GM19023 (cell line): ENCODE results near the gene VWF.
"Not testable (repeated sequence)": the region's sequence is repeated elsewhere in the genome, so short reads cannot be mapped to it uniquely, and the experiment has no call there.

Experiments used
- ATAC-seq: cut with Tn5 transposase; IDR thresholded peaks from one replicate; pipeline ENCODE4 v1.9.1; 2021; ENCODE audit warnings: mild to moderate bottlenecking, moderate library complexity; ENCODE audit not compliant: unreplicated experiment

VWF gene

DNA sequence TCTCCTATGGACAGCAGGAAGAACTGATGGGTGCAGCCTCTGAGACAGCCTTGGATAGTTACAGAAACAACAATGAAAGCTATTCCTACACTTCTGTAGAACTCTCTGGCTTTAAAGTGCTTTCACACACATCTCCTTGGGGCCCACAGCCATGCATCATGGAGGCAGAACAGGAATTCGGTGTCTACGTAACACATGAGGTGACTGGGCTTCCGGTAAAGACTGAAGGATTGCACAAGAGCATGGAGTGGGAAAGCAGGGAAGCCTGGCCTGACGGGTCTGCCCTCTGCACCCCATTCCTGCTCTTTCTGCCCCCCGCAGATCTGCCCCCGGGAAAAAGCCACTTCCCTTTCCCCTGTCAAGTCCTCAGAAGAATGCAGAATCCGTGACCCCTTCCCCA lies 82.6 kb downstream of the VWF start:
- no peak for ATAC-seq

DNA sequence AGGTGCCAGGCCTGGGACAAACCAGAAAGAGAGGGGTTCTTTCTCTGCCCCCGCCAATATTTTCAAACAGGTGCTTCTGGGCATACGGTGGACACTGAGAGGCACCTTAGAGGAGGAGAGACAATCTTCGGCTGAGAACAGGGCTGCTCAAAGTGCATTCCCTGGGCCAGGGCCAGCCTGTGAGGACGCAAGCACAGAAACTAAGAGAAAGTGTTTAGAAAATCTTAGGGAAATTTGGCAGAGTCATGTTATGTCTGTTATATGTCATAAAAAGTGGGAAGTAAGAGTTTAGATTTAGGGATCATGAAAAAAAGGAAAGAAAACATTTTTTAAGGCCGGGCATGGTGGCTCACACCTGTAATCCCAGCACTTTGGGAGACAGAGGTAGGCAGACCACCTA lies 83.7 kb downstream of the VWF start:
- ATAC-seq: no peak

DNA sequence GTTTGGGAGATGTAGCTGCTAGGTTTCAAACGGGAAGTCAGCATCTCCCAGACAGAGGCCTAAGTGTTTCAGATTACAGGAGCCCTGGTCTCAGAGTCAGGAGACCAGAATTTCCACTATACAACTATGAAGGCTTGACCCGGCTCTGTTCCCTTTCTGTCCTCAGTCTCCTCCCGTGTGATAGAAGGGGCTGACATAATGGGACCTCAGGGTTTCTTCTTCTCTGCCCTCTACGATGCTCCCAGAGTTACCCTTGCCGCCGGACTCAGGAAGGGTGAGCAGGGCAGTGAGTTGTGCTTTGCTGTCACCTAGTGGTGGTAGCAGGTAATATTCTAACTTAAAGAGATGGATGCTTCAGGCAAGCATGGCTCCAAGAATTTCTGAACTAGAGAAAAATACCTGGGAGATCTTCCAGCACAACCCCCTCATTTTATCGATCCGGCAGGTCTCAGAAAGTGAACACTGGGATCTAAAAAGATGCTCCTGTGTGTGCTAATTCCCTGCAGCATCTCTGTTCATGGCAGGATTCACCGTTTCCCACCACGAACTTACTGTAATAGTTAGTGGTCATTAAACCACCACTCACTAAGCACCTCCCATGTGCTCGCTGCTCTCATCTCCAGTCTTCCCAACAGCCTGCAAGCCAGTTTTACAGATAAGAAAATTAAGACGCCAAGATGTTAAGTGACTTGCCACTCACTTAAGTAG lies 84.4 kb downstream of the VWF start:
- ATAC-seq: no peak

DNA sequence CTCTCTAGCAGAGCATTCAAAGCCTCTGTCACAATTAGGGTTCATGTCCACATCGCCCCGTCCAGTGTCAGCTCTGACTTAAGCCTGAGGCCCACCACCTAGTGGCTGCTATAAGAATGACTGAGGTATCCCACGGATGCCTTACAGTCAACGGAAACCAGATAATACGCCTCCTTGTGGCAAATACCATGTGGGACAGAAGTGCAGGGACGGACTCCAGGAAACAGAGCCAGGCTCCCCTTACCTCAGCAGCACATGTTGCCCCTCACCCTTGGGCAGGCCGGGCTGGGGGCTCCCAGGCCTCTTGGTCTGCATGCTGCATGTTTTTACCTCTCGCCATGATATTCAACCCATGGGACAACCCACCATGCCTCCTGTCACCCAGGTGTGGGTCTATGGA lies 86.3 kb downstream of the VWF start:
- ATAC-seq: no peak

DNA sequence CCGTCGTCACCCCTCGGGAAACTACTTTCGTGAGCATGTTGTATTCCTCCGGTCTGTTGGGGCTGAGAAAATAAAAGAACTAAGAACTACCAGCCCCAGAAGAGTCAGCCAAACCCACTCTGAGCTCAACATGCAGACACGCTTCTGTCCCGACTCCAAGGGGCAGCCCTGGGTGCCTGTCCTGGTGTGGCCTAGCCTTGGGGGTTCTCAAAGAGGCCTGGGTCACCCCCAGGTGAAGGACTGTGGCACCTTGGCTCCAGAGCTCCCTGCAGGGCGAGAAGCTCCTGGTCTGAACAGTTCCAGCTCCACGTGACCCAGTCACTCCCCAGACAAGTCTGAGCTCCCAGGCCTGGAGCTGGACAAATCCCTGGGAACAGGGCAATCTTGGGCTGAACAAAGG lies 87.0 kb downstream of the VWF start:
- ATAC-seq: no peak

DNA sequence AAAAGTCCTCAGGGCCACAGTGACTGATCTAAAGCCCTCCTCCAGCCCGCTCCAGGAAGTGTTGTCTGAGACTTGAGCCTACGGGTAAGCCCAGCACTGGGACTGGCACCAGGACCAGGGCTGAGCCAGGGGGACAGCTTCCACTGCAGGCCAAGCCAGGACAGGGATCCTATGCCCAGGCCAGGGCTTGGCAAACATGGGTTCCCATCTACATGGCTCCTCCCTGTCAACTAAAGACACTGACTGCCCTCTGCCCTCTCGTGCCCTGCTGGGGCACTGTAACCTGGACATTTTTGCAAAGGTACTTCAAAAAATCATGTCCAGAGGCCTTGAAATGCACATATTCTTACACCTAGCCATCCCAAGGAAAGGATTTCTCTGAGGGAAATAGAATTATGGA lies 88.0 kb downstream of the VWF start:
- ATAC-seq: no peak

DNA sequence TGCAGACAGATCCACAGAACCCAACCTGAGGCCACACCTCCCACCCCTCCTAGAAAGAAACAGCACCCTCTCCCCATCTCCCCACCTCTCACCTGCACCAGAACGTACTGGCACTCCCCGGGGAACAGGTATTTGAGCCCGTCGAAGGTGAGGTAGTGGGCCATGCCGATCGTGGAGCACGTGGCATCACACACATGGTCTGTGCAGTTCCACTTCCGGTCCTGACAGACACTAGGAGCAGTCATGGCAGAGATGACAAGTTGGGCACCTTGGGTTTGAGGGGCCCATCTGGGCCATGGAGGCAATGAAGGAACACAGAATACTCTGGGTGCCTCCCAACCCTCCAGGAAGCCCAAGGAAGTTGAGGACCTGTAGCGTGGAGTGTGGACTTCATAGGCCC lies 89.9 kb downstream of the VWF start:
- ATAC-seq: no peak

DNA sequence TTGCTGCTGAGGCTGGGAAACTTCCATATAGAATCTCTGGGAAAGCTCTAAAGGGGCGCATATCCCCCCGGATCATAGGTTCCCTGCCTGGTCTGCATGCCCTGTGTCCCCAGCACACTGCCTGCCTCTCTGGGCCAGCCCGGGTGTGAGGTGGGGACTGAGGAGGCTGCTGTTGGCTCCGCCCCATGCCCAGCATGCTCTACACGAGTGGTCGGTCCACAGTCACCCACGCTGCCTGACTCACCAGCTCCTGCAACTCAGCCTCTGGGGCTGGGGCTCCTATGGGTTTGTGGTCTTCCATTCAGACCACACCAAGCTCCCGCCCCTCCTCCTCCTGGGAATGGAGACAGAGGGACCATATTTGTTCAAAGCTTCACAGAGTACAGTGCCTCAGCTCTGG lies 90.9 kb downstream of the VWF start:
- ATAC-seq: no peak

DNA sequence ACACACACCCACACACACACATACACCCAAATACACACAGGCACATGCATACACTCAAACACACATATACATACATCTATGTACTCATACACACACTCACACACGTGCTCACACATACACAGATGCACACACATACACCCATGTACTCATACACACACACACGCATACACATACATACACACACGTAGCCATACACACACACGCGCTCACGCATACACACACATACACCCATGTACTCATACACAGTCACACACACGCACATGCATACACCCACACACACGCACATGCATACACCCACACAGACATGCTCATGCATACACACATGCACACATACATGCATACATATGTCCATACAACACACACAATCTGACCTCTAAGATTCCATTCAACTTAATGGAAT lies 91.7 kb downstream of the VWF start:
- no peak for ATAC-seq

DNA sequence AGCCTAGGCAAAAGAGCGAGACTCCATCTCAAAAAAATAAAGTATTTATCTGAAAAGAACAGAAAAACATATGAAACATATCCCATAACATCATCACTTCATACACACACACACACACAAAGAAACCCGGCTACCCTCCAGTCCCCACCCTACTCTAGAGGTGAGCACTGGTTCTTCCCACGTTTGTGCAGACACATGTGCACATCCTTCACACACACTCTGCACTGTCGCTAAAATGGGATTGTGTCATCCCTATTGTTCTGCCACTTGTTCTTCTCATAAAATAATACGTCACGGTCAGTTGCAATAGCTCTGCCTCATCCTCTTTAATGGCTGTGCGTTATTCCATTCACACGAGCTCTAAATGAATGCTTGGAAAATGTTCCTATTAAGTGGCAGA lies 93.5 kb downstream of the VWF start:
- ATAC-seq: no peak

DNA sequence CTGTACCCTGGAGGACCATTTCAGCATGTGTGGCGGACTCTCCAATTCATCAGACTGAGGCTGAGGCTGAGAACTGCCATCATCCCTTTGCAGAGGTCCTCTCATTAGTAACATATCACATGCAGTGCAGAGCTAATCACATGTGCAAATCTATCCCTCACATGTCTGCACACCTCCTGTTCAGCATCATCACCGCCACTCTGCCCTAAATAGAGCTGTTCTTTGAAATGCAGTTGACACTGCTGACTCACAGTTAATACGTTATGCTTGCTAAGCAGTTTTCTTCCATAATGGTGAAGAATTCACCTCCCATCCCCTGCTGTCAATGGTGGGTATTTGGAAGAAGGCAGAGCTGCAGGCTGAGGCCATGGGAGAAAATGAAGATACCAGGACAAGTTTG lies 94.4 kb downstream of the VWF start:
- ATAC-seq: no peak

DNA sequence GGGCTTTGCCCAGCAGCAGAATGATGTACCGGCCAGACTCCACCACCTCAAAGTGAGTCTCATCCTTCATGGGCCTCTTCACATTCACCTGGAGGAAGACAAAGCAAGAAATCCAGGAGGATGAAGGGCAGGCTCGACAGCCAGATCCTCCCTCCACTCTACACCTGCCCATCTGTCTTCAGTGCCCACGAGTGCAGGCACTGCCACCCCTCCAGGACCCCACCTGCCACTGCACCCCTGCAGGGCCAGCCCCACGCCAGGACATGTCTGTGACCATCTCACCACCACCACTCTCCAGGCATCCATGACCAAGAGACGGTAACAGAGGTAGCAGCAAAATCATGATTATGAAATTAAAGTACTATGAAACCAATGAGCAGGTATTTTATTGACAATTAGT lies 95.1 kb downstream of the VWF start:
- no peak for ATAC-seq

DNA sequence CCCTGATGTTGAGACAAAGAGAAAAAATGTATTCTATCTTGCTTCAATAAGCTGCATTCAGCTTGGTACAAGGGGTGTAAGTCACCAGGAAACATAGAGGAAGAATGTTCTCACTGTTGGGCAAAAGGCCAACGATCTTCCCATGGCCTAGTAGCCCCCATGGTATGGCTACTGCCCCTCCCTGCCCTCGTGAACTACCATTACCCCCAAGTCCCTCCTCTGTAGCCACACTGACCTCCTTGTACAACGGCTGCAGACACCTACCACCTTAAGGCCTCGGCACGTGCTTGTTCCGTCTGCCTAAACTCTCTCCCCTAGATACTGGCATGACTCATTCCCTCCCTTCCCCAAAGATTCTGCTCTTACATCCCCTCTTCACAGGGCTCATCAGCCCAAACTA lies 97.5 kb downstream of the VWF start:
- ATAC-seq: no peak

DNA sequence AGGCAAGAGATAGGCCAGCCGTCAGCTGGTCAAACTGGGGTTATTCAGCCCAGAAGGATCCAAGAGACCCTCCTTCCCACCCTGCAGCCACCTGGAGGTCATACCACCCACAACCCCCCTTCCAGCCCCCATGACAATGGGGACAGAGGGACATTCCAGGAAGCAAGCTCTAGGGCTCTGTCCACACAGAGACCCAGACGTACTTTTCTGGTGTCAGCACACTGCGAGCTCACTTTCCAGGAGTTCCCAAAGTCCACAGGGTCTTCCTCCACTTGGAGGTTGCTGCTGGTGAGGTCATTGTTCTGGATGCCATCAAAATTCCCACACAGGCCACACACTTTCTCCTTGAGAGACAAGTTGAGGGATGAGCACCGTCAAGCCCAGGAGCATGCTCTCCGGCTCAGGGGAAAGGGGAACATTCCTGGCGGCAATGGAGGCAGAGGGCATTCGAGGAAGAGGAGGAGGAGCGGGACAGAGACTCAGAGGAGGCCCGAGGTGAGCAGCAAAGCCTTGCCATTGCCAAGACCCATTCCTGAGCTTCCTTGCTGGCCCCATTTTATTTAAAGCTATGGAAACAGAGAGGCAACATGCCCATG lies 98.7 kb downstream of the VWF start:
- not testable (repeated sequence) for ATAC-seq

DNA sequence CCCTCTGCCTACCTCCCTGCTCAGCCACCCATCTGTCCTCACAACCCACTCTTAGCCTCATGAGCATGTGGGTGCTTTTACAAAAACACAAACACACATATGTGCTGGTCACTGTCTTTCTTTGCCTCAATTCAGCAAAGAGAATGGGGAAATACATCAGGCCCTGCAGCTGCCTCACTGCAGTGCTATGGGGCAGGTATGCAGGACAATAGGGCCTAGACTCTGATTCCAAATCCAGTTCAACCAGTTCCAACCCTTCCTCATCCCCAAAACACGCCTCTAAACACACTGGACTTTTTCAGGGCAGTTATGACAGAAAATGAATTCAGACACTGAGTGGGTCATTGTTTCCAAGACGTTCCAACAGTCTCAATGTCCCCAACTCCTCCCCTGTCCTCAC lies 100.4 kb downstream of the VWF start:
- ATAC-seq: not testable (repeated sequence)

DNA sequence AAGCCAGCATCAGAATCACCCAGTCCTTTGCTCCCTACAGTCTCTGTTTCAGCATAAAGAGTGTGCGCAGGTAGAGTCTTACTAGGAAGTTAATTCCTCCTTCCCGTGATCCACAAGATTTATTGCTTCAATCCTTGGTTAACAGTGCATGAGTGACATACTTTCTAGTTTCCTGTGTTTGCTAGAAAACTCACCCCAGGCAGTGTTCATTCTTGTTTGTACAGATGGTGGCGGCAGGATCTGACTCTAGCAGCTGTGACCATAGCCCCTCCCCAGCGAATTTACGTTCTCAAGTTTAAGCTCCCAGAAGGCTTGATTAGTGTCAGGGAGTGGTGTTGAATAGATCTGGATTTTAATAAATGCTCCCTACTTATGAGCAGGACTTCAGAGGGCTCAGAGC lies 103.5 kb downstream of the VWF start:
- no peak for ATAC-seq

DNA sequence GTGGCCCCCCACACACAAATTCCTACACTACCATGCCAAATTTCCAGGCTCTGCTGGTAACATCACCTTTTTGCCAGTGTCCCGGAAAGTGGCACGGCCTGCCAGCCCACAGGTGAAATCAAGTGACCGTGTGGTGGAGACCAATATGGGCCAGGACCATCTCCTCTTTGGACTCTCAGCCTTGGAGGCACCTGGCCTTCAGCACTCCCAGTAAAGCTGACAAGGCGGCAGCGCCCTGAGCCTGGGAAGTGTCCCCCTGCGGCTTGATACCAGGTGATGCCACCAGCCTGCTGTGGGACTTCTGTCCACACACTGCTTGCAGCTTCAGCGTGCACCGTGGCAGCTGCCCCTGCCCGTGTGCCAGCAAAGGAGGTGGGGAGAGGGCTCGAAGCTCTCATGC lies 104.0 kb downstream of the VWF start:
- not testable (repeated sequence) for ATAC-seq

DNA sequence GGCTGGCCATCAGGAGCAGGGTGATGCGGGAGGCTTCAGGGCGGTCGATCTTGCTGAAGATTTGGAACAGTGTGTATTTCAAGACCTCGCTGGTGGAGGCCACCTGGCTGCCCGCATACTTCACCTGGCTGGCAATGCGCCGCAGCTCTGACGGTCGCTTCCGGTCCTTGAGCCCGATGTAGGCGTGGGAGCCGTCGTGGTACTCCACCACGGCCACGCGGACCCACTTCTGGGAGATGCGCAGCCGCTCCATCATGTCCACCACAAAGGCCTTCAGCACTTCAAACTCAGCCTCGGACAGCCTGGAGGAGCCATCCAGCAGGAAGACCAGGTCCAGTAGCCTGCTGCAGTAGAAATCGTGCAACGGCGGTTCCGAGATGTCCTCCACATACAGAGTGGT lies 105.2 kb downstream of the VWF start:
- not testable (repeated sequence) for ATAC-seq

DNA sequence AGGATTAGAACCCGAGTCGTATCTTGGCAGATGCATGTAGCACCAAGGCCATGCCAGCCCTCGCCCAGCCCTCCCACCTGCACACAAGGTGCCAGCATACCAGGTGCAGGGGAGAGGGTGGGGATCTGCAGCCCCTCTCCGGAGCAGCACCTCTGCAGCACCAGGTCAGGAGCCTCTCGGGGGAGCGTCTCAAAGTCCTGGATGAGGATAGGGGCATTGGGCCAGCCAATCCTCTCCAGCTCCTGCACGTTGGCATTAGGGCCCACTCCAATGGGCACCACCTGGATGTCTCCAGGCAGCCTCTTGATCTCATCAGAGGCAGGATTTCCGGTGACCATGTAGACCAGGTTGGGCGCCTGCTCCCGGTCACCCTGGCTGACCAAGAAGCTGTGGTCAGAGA lies 106.2 kb downstream of the VWF start:
- no peak for ATAC-seq

DNA sequence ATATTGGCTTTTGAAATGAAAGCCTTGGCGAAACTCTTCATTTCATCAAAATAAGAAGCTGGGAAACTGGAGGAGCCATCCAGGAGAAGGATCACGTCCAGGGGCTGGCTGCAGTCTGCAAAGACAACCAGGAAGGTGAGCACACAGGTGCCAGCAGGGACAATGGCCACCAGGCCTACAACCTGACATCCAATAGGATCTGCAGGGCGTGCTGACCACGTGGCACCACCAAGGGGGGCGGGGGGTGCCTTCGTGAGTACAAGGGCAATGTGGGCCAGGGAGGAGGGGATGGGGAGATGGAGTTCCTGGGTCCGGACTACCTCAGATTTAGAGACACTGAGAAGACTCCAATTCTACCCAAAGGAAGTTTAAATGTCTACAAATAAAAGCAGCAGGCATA lies 107.7 kb downstream of the VWF start:
- ATAC-seq: no peak

DNA sequence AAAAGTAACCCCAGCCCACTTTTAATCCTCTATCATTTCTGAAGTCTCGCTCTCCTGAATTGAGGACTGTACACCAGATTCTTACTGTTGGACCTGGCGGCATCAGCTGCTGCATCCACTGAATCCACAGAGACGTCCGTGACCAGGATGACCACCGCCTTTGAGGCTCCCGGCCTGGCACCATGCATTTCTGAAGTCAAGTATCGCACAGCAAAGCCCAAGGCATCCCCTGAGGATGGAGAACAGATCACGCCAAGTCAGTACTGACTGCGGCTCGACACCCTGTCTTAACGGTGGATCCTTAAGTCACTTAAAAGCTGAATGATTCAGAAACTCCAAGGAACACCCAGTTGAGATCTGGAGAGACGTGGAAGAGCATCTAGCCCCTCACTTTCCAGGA lies 108.5 kb downstream of the VWF start:
- ATAC-seq: not testable (repeated sequence)

DNA sequence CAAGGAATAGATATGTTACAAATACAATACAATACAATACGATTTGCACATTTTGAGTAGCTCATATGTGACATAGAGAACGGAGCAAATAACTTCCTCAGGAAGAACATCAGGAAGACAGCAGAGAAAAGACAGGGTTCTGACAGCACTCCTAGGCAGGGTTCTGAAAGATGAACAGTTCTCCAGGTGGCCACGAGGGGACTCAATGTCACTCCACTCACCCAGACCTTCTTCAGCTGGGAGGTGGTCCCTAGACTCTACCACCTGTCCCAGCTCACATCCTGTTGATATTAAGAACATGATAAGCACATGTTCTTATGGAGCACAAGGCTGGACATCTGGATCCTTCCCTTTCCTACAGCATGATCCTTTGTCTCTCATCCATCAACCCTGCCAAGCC lies 109.2 kb downstream of the VWF start:
- not testable (repeated sequence) for ATAC-seq
